ENCODE results near the gene PTPN1.

DNA sequence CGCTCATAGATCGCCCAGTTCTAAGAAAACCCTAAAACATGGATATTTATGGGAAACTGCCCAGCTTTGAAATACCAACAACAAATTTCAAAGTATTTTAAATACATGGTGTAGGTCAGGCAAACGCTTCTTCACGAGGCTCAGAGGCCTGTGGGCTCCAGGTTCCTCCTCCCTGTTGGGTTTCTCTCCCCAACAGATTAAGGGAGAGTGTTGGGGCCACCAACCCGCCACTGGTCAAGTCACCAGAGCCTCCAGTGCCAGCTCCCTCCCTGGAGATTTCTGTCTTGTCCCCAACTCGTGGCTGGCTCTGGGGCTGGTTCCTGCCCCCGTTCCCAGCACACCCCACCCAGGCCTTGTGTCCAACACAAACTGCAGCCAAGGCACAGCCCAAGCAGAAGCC lies 87.9 kb downstream of the PTPN1 start:
- TF ChIP-seq, protein P1, sequence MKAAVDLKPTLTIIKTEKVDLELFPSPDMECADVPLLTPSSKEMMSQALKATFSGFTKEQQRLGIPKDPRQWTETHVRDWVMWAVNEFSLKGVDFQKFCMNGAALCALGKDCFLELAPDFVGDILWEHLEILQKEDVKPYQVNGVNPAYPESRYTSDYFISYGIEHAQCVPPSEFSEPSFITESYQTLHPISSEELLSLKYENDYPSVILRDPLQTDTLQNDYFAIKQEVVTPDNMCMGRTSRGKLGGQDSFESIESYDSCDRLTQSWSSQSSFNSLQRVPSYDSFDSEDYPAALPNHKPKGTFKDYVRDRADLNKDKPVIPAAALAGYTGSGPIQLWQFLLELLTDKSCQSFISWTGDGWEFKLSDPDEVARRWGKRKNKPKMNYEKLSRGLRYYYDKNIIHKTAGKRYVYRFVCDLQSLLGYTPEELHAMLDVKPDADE (IDR thresholded peaks at IDR 0.05): no peak
- no peak for TF ChIP-seq EZH2phosphoT487 (IDR thresholded peaks at IDR 0.05; ENCODE audit: unreplicated experiment)
- TF ChIP-seq, protein P2, sequence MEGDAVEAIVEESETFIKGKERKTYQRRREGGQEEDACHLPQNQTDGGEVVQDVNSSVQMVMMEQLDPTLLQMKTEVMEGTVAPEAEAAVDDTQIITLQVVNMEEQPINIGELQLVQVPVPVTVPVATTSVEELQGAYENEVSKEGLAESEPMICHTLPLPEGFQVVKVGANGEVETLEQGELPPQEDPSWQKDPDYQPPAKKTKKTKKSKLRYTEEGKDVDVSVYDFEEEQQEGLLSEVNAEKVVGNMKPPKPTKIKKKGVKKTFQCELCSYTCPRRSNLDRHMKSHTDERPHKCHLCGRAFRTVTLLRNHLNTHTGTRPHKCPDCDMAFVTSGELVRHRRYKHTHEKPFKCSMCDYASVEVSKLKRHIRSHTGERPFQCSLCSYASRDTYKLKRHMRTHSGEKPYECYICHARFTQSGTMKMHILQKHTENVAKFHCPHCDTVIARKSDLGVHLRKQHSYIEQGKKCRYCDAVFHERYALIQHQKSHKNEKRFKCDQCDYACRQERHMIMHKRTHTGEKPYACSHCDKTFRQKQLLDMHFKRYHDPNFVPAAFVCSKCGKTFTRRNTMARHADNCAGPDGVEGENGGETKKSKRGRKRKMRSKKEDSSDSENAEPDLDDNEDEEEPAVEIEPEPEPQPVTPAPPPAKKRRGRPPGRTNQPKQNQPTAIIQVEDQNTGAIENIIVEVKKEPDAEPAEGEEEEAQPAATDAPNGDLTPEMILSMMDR (conservative IDR thresholded peaks at IDR 0.05; ENCODE audit: low read depth in 2 of 2): no peak
- no peak for TF ChIP-seq EZH2 (IDR thresholded peaks at IDR 0.05; ENCODE audit: low read depth, unreplicated experiment)
- TF ChIP-seq POLR2AphosphoS5 (IDR thresholded peaks at IDR 0.05; ENCODE audit: low read depth): no peak
- TF ChIP-seq, protein P3, sequence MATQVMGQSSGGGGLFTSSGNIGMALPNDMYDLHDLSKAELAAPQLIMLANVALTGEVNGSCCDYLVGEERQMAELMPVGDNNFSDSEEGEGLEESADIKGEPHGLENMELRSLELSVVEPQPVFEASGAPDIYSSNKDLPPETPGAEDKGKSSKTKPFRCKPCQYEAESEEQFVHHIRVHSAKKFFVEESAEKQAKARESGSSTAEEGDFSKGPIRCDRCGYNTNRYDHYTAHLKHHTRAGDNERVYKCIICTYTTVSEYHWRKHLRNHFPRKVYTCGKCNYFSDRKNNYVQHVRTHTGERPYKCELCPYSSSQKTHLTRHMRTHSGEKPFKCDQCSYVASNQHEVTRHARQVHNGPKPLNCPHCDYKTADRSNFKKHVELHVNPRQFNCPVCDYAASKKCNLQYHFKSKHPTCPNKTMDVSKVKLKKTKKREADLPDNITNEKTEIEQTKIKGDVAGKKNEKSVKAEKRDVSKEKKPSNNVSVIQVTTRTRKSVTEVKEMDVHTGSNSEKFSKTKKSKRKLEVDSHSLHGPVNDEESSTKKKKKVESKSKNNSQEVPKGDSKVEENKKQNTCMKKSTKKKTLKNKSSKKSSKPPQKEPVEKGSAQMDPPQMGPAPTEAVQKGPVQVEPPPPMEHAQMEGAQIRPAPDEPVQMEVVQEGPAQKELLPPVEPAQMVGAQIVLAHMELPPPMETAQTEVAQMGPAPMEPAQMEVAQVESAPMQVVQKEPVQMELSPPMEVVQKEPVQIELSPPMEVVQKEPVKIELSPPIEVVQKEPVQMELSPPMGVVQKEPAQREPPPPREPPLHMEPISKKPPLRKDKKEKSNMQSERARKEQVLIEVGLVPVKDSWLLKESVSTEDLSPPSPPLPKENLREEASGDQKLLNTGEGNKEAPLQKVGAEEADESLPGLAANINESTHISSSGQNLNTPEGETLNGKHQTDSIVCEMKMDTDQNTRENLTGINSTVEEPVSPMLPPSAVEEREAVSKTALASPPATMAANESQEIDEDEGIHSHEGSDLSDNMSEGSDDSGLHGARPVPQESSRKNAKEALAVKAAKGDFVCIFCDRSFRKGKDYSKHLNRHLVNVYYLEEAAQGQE (IDR thresholded peaks at IDR 0.05; ENCODE audit: unreplicated experiment): no peak
- TF ChIP-seq STAT1 (IDR thresholded peaks at IDR 0.05; ENCODE audit: unreplicated experiment): no peak
- no peak for TF ChIP-seq CREB1 (CRISPR knock-in tag; IDR thresholded peaks at IDR 0.05; ENCODE audit: low read depth)

Data from GM23338 (cell line).